Omental fat pad (tissue), 4 donors: ENCODE data around the gene HAUS6. TPM values are rescaled to one million over a fixed set of nuclear protein-coding genes. Genes with fewer than 3 reads are reported as not detected.
A peak's percentile ranks its signal among the peaks of the same experiment; 100 is the strongest.

Experiments used
- ATAC-seq: fragments of 150-250 bp; one replicate; pipeline ENCODE4 v1.9.1; 2016; ENCODE audit warnings: mild to moderate bottlenecking, moderate library complexity; ENCODE audit not compliant: low FRiP score
- DNase-seq: peaks from one replicate; pipeline ENCODE4 v3.0.0-alpha.2; 2019; ENCODE audit warnings: low spot score
- CTCF ChIP-seq, 3 donors: fragments of 450-650 bp; IDR thresholded peaks; one replicate each; pipeline ENCODE4 v1.5.1; 2016 to 2017; ENCODE audit warnings: antibody characterized with exemption in 3 of 3, mild to moderate bottlenecking in 3 of 3, moderate library complexity in 2 of 3
- total RNA-seq, 4 donors: library from RNA; depleted of rRNA; stranded (reverse); fragments of >200 nt; gene quantifications; one replicate each; pipeline ENCODE4 v1.1.0, GENCODE V29; 2016

HAUS6 gene
- total RNA-seq, 4 donors from 2014 or later: 7.5 to 14.7 (median 9.7) TPM

DNA sequence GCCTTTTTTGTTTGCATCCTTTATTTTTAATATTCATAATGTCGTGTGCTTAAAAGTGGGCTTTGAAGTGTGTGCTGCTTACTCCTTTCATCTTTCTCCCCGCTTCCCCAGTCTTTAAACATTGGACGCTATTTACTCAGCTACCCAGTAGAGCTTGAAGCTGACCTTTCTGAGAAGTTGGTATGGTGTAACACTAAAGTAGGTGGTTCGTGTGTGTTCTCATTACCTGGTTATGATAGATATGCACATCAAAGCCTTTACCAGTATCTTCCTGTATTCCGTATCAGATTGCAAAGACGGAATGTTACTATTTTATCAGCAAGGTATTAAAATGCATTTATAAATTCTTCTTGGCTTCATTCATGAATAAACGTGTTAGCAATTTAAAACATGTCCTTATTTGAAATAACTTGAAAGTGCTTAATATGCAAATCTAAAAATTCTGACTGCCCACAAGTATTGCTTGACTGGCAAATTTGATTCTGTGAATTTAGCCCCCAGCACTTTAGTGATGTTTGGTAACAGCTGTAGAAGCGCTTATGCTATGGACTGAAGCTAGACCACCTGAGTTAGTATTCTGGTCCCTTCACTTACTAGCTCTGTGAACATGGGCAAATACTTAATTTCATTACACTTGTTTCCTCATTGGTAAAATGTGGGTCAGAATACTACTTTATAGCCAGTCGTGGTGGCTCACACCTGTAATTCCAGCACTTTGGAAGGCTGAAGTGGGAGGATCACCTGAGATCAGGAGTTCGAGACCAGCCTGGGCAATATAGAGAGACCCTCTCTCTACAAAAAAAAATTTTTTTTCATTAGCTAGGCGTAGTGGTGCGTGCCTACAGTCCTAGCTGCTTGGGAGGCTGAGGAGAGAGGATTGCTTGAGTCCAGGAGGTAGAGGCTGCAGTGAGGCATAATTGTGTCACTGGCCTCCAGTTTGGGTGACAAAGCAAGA, 51.8 kb downstream of the HAUS6 start:
- ATAC-seq (peak; percentile 30), DNase-seq (no peak)
- TF ChIP-seq CTCF (IDR thresholded peaks at IDR 0.05): no peak

DNA sequence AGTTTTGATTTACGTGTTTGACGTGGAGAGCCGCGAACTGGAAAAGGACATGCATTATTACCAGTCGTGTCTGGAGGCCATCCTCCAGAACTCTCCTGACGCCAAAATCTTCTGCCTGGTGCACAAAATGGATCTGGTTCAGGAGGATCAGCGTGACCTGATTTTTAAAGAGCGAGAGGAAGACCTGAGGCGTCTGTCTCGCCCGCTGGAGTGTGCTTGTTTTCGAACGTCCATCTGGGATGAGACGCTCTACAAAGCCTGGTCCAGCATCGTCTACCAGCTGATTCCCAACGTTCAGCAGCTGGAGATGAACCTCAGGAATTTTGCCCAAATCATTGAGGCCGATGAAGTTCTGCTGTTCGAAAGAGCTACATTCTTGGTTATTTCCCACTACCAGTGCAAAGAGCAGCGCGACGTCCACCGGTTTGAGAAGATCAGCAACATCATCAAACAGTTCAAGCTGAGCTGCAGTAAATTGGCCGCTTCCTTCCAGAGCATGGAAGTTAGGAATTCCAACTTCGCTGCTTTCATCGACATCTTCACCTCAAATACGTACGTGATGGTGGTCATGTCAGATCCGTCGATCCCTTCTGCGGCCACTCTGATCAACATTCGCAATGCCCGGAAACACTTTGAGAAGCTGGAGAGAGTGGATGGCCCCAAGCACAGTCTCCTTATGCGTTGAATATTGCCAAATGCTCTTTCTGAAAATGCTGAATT, 52.6 kb downstream of the HAUS6 start:
- TF ChIP-seq CTCF (IDR thresholded peaks at IDR 0.05): no peak
- no peak for DNase-seq
- ATAC-seq: peak; percentile 1

DNA sequence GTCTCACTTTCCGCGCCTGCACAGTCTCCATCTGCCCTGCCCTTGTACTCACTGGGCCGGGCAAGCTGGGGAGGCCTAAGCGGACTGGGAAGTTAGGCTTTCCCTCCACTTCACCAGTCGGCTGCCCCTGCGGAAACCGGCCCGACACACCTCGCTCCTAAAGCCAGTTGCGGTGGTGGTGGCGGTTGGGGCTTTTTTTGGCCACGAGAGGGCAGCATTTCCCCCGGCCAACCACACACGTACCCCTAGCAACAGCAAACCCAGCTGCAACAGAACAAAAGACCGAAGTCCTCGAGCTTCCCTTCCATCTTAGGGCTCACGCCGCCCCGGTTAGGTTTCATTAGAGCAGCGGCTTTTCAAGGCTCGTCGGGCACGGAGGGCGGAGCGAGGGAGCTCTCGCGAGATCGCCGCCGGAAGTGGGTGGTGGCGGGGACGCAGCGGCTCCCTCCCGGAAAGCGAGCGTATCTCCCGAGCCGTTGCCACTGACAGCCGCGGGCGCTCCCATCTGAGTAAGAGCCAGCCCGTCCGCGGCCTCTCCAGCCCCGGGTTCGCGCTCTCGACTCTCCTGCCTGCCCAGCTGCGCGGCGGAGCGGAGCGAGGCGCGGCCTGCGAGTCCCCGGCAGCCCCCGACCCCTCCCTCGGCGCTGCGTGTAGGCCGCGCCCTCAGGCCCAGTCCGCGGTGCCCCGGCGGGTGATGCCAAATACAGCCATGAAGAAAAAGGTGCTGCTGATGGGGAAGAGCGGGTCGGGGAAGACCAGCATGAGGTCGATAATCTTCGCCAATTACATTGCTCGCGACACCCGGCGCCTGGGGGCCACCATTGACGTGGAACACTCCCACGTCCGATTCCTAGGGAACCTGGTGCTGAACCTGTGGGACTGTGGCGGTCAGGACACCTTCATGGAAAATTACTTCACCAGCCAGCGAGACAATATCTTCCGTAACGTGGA, 53.5 kb downstream of the HAUS6 start, which contains the start of gene RRAGA:
Gene RRAGA, plus strand, starts transcription at position 462 of the 951 bp plus-strand sequence. Its CDS starts 233 bp downstream, at position 695.
- peak in 2 of 3 donors; percentile 9 to 87 for TF ChIP-seq CTCF (IDR thresholded peaks at IDR 0.05)

GRCh38 chr9:19036611-19037010, 66.1 kb downstream of the HAUS6 start:
- DNase-seq: no peak
- TF ChIP-seq CTCF (IDR thresholded peaks at IDR 0.05): no peak
- no peak for ATAC-seq

More for the DNA sequence above, 53.5 kb downstream of the HAUS6 start, which contains the start of gene RRAGA:
- DNase-seq (peak; percentile 88), ATAC-seq (peak; percentile 95)

DNA sequence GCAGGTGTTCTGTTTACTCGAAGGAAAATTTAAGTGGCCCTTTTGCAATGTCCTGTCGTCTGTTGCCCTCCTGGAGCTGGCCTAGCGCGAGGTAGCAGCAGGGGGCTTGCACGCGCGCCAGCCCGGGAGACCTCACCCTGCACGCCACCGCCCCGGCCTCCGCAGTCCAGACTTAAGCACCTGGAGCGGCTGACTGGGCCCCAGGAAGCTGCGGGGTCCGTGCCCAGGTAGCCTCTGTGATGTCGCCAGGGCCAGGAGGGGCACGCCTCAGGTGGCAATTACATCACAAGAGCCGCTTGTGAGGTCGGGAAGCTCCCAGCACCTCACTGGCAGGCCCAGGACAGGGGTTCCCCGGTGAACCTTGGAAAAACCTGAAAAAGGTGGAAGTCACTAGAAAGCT, 69.7 kb downstream of the HAUS6 start, which contains the start of gene SAXO1:
Gene SAXO1, minus strand, starts transcription at position 195 of the 400 bp plus-strand sequence. CDS start 301 bp downstream, outside the sequence.
- DNase-seq (no peak), ATAC-seq (no peak)
- no peak for TF ChIP-seq CTCF (IDR thresholded peaks at IDR 0.05)

GRCh38 chr9:19032406-19032805, 70.3 kb downstream of the HAUS6 start:
- TF ChIP-seq CTCF (IDR thresholded peaks at IDR 0.05): no peak
- DNase-seq (no peak), ATAC-seq (no peak)
